Small intestine (tissue), 7 donors: ENCODE data around the gene ARFRP1. TPM values are rescaled to one million over a fixed set of nuclear protein-coding genes. Genes with fewer than 3 reads are reported as not detected.
"Not testable (repeated sequence)": the region's sequence is repeated elsewhere in the genome, so short reads cannot be mapped to it uniquely, and the experiment has no call there.

Source experiments
- DNase-seq, 2 donors: peaks; one replicate each; pipeline versions ENCODE4 v3.0.0 to v3.0.0-alpha.2; 2013
- FAIRE-seq: peaks from 2 replicates; lab custom pipeline; 2012; peaks lifted over from hg19 to GRCh38; lab: Jason Lieb, UNC
- H3K27ac ChIP-seq, 3 donors: one replicate each; pipeline ENCODE4 v1.5.1; 2013; ENCODE audit warnings: low read length in 2 of 3, mild to moderate bottlenecking in 2 of 3, control low read depth in 1 of 3, inconsistent platforms in 1 of 3, low read depth in 1 of 3, moderate library complexity in 1 of 3
- H3K27me3 ChIP-seq, 3 donors: one replicate each; pipeline ENCODE4 v1.6.1; 2013; ENCODE audit warnings: low read length in 3 of 3, inconsistent platforms in 1 of 3; ENCODE audit not compliant: control insufficient read depth in 3 of 3, insufficient read depth in 3 of 3
- H3K36me3 ChIP-seq, 3 donors: one replicate each; pipeline ENCODE4 v1.6.1; 2013; ENCODE audit warnings: low read length in 3 of 3, inconsistent platforms in 1 of 3, low read depth in 1 of 3, mild to moderate bottlenecking in 1 of 3, moderate library complexity in 1 of 3; ENCODE audit not compliant: control insufficient read depth in 3 of 3, insufficient read depth in 2 of 3
- H3K4me1 ChIP-seq, 3 donors: one replicate each; pipeline ENCODE4 v1.6.1; 2013; ENCODE audit warnings: low read length in 2 of 3, inconsistent platforms in 1 of 3, low read depth in 1 of 3, mild to moderate bottlenecking in 1 of 3, moderate library complexity in 1 of 3; ENCODE audit not compliant: control insufficient read depth in 3 of 3, insufficient read depth in 2 of 3
- H3K4me3 ChIP-seq, 3 donors: one replicate each; pipeline ENCODE4 v1.5.1; 2013; ENCODE audit warnings: low read length in 3 of 3, control low read depth in 1 of 3, inconsistent platforms in 1 of 3, low read depth in 1 of 3, mild to moderate bottlenecking in 1 of 3, moderate library complexity in 1 of 3
- H3K9me3 ChIP-seq, 2 donors: one replicate each; pipeline ENCODE4 v1.6.1; 2013; ENCODE audit warnings: low read depth in 1 of 2, low read length in 1 of 2; ENCODE audit not compliant: control insufficient read depth in 2 of 2, insufficient read depth in 1 of 2
- WGBS, 3 donors: extraction: QIAGEN DNeasy Blood & Tissue Kit; methylation state at CpG; one replicate each; pipeline ENCODE4 v1.1.7; 2013; 5-methylcytosine and 5-hydroxymethylcytosine counted together
- polyA plus RNA-seq, 4 donors: library from polyadenylated mRNA; stranded (reverse) in 3 of 4; unstranded in 1 of 4; fragments of 200-250 nt in 3 of 4; fragments of 120-200 nt in 1 of 4; gene quantifications; one replicate each; pipeline versions ENCODE4 v1.2.1 to v1.2.3, GENCODE V29; 2013
- donor health status: healthy with polysubstance abuse.
- donor health status: control.
- donor health status: control.
- donor health status: Bipolar disorder and iron deficiency.
- donor health status: healthy.

Gene ARFRP1
- polyA plus RNA-seq, 4 donors = 21.5 to 78.6 (median 60.8) TPM

DNA sequence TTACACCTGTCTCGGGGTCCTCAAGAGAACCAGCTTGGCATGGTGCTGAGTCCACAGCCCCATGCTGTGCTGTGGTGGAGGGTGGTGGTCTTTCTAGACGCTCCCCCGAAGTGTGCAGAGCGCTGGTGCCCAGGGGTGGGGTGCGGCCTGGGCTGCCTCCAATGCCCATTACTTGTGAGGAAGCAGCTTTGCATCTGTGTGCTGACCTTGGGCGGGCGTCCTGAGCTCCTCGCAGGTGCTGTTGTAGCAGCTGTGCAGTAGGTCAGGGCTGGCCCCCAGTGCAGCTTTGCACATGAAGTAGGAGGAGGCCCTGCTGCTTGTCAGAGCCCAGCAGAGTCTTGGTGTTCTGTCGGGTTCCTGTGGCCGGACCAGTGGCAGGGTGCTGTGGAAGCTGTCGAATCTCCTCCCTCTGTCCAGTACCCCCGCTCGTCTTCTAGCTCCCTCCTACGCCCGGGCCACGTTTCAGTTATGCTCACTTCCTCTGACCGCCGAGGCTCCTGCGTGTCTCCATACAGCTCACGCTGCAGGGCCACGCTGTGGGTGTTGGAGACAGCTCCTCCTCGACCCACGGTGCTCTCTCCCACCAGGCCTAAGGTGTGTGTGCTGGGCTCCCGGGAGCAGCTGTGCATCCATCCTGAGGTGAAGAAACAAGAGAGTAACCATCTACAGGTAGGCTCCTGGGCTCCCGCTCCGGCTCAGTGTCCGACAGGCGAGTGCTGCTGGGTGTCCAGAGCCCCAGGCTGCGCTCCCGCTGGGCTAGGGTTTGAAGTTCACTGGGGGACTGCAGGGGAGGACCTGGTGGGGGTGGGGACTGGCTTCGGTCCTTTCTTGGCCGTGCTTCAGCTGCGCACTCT is 45.6 kb downstream of the ARFRP1 start:
- peaks cover 0 to 17% (median 2%) of the 10 kb centered on the region in 3 donors for H3K4me1 ChIP-seq
- H3K4me3 ChIP-seq = no peak overlapping the region
- H3K36me3 ChIP-seq = peaks cover 2 to 59% (median 6%) of the 10 kb centered on the region in 3 donors
- FAIRE-seq = no peak
- no peak for DNase-seq
- WGBS, 3 donors = 90 to 96% (median 93%) methylated on average over 33 of the region's 33 CpGs
- no peaks in the 10 kb centered on the region for H3K27me3 ChIP-seq
- no peaks in the 10 kb centered on the region for H3K9me3 ChIP-seq
- no peak overlapping the region for H3K27ac ChIP-seq

DNA sequence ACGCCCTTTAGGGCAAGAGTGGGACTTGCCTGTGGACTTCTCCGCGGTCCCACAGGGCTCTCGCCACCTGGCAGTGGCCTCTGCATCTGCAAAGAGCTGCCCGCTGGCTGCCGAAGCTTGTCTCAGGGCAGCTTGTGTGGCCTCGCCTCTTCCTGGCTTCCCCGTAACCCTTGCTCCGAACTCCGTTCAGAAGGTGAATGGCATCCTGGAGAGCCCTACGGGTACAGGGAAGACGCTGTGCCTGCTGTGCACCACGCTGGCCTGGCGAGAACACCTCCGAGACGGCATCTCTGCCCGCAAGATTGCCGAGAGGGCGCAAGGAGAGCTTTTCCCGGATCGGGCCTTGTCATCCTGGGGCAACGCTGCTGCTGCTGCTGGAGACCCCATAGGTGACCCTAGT is 46.7 kb downstream of the ARFRP1 start:
- Histone ChIP-seq H3K9me3 (no peaks in the 10 kb centered on the region), H3K36me3 (peaks cover 2 to 54% (median 6%) of the 10 kb centered on the region in 3 donors), H3K27me3 (no peaks in the 10 kb centered on the region), H3K27ac (no peak overlapping the region), H3K4me1 (peaks cover 0 to 19% (median 2%) of the 10 kb centered on the region in 3 donors), H3K4me3 (no peak overlapping the region)
- FAIRE-seq (no peak), DNase-seq (no peak)
- 94 to 97% (median 96%) methylated on average over 22 of the region's 22 CpGs for WGBS, 3 donors

DNA sequence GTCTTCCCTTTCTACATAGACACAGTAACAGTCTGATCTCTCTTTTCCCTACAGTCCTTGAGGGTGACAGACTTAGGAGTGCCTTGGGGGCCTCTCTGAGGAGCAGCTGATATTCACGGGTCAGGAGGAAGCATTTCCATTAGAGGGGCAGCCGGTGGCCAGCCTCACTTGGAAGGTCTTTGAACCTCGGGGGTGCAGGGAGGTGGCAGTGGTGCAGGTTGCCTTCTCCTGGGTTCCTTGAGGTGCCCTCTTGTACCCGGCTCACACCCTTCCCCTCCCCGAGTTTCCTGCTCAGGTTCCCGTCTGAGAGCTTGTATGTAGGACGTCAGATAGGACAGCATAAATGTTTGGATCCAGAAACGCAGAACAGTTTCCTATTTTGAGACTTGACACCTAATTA is 47.2 kb downstream of the ARFRP1 start:
- WGBS, 3 donors = 74 to 89% (median 82%) methylated on average over 8 of the region's 8 CpGs
- Histone ChIP-seq H3K27me3 (no peaks in the 10 kb centered on the region), H3K4me1 (peaks cover 0 to 19% (median 2%) of the 10 kb centered on the region in 3 donors), H3K9me3 (no peaks in the 10 kb centered on the region), H3K36me3 (peaks cover 2 to 49% (median 6%) of the 10 kb centered on the region in 3 donors), H3K4me3 (no peak overlapping the region), H3K27ac (no peak overlapping the region)
- FAIRE-seq = no peak
- no peak for DNase-seq

DNA sequence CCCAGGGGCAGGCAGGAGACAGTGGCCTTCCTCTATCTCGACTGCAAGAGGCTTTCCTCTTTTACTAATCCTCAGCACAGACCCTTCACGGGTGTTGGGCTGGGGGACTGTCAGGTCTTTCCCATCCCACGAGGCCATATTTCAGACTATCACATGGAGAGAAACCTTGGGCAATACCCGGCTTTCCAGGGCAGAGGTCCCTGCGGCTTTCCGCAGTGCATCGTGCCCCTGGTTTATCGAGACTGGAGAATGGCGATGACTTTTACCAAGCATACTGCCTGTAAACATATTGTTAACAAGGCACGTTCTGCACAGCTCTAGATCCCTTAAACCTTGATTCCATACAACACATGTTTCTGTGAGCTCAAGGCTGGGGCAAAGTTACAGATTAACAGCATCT is 47.6 kb downstream of the ARFRP1 start:
- WGBS, 3 donors = 85 to 94% (median 86%) methylated on average over 10 of the region's 10 CpGs
- FAIRE-seq = not testable (repeated sequence)

DNA sequence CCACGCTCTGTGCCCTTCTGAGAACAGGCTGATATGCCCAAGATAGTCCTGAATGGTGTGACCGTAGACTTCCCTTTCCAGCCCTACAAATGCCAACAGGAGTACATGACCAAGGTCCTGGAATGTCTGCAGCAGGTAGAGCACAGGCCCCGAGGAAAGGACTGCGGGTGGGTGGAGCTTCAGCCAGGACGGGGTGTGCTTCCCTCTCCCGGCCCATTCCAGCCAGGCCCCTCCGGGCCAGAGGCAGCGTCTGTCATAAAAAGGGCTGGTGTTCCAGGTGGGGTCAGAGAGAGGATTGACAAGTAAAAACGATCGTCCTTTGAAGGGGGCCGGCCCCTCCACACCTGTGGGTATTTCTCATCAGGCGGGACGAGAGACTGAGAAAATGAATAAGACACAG is 48.4 kb downstream of the ARFRP1 start:
- DNase-seq = peak in 1 of 2 donors; percentile 27
- Histone ChIP-seq H3K36me3 (peaks cover 2 to 37% (median 6%) of the 10 kb centered on the region in 3 donors), H3K27me3 (no peaks in the 10 kb centered on the region), H3K27ac (peak overlapping the region in 1 of 3 donors; percentile 77), H3K9me3 (no peaks in the 10 kb centered on the region), H3K4me3 (peak overlapping the region in 2 of 3 donors; percentile 71 to 79), H3K4me1 (peaks cover 0 to 19% (median 2%) of the 10 kb centered on the region in 3 donors)
- 60 to 71% (median 62%) methylated on average over 13 of the region's 13 CpGs for WGBS, 3 donors
- no peak for FAIRE-seq

More for the DNA sequence above, 47.6 kb downstream of the ARFRP1 start:
- not testable (repeated sequence) for DNase-seq, H3K4me3 ChIP-seq, H3K9me3 ChIP-seq, H3K27ac ChIP-seq, H3K27me3 ChIP-seq
- Histone ChIP-seq H3K36me3 (peaks cover 2 to 45% (median 6%) of the 10 kb centered on the region in 3 donors), H3K4me1 (peaks cover 0 to 19% (median 2%) of the 10 kb centered on the region in 3 donors)

DNA sequence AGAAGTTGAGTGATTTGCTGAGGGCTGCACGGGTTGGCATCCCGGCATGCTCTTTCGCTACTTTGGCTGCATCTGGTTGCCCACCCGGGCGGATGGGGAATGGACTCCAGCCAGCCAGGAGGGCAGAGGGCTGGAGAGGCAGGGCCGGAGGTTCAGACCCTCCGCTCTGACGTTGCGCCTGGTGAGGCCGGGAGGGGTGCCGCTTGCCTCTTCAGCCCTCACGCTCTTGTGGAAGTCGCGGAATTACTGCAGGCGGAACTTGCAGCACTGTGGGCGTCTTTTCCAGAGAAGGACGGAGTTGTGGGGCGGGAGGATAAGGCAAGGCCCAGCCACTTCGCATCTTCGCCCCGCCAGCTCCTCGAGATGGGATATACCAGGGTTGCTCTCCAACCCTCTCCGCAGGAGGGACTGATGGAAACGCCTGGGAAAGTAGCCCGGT is 49.0 kb downstream of the ARFRP1 start:
- DNase-seq (no peak), FAIRE-seq (no peak)
- Histone ChIP-seq H3K36me3 (peaks cover 2 to 32% (median 6%) of the 10 kb centered on the region in 3 donors), H3K4me1 (peaks cover 0 to 23% (median 2%) of the 10 kb centered on the region in 3 donors), H3K4me3 (peak overlapping the region; percentile 37 to 79 (median 71)), H3K9me3 (no peaks in the 10 kb centered on the region), H3K27me3 (peaks cover 0 to 4% (median 0%) of the 10 kb centered on the region in 3 donors), H3K27ac (peak overlapping the region in 2 of 3 donors; percentile 70 to 77)
- WGBS, 3 donors = 3 to 5% (median 3%) methylated on average over 24 to 25 of the region's 25 CpGs

DNA sequence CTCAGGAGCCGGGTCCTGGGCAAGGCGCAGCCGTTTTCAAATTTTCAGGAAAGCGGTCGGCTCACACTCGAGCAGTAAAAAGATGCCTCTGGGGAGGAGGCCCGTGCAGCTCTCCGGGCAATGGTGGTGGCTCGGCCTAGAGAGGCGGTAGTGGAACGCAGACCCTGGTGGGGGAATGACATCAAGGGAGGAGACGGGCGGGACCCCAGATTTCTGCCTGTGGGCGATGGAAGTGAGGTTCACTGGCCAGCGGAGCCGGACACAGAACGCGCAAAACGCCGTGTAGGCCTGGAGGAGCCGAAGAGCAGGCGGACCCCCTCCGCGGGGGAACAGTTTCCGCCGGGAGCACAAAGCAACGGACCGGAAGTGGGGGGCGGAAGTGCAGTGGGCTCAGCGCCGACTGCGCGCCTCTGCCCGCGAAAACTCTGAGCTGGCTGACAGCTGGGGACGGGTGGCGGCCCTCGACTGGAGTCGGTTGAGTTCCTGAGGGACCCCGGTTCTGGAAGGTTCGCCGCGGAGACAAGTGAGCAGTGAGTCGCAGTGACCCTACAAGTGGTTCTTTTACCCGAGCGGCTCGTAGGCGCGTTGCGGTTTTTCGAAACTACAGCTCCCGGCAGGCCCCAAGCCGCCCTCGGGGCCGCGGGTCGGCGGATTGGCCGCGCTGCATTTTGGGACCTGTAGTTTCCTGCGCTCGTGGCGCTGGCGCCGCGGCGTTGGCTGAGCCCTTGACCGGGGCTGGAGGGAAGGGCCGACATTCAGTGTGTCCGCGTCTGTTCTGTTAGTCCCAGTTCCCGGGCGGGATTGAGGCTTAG is 49.6 kb downstream of the ARFRP1 start, which contains the start of gene RTEL1:
TSS of gene RTEL1 (plus strand) at position 376 of the 812 bp plus-strand sequence. CDS start 1,091 bp downstream, outside the sequence.
- H3K27me3 ChIP-seq = peaks cover 0 to 6% (median 0%) of the 10 kb centered on the region in 3 donors
- FAIRE-seq (no peak), DNase-seq (peak; percentile 90 to 97)
- 2 to 7% (median 6%) methylated on average over 72 to 73 of the region's 73 CpGs for WGBS, 3 donors
- H3K36me3 ChIP-seq = peaks cover 0 to 26% (median 4%) of the 10 kb centered on the region in 3 donors
- no peaks in the 10 kb centered on the region for H3K9me3 ChIP-seq
- peak within 1 kb of the TSS; percentile 37 to 79 (median 71) for H3K4me3 ChIP-seq
- H3K27ac ChIP-seq = peak within 1 kb of the TSS; percentile 27 to 77 (median 70)
- H3K4me1 ChIP-seq = peaks cover 0 to 26% (median 2%) of the 10 kb centered on the region in 3 donors
